NCI-H1092 treated with DMSO at 0.1 percent for 48 hours (cell line): ENCODE results near the gene LRRC27.
"Not testable (repeated sequence)": the region's sequence is repeated elsewhere in the genome, so short reads cannot be mapped to it uniquely, and the experiment has no call there.

ENCODE experiments used
- DNase-seq: peaks from one replicate; lab custom pipeline; 2025; lab: John Stamatoyannopoulos, UW

Gene LRRC27

GRCh38 chr10:132314881-132315280, 17.1 kb upstream of the LRRC27 start:
- DNase-seq = not testable (repeated sequence)

GRCh38 chr10:132316133-132316532, 15.9 kb upstream of the LRRC27 start:
- no peak for DNase-seq

GRCh38 chr10:132317477-132317876, 14.5 kb upstream of the LRRC27 start:
- DNase-seq = not testable (repeated sequence)

- DNase-seq = no peak
Observed at GRCh38 chr10:132319853-132320653, 11.9 kb upstream of the LRRC27 start.

- no peak for DNase-seq
Observed at GRCh38 chr10:132320654-132321469, 11.1 kb upstream of the LRRC27 start.

- no peak for DNase-seq
Observed at GRCh38 chr10:132321726-132322125, 10.3 kb upstream of the LRRC27 start.

GRCh38 chr10:132322586-132323048, 9.4 kb upstream of the LRRC27 start:
- DNase-seq = no peak

GRCh38 chr10:132324186-132324585, 7.8 kb upstream of the LRRC27 start:
- DNase-seq = no peak

GRCh38 chr10:132326344-132326889, 5.6 kb upstream of the LRRC27 start:
- no peak for DNase-seq

- DNase-seq = no peak
Observed at GRCh38 chr10:132326925-132327324, 5.1 kb upstream of the LRRC27 start.

GRCh38 chr10:132328106-132328505, 3.9 kb upstream of the LRRC27 start:
- no peak for DNase-seq

- DNase-seq = no peak
Observed at GRCh38 chr10:132328738-132329137, 3.3 kb upstream of the LRRC27 start.

- DNase-seq = no peak
Observed at GRCh38 chr10:132329565-132330485, 2.2 kb upstream of the LRRC27 start.

- DNase-seq = no peak
Observed at GRCh38 chr10:132330486-132330833, 1.5 kb upstream of the LRRC27 start.

- no peak for DNase-seq
Observed at GRCh38 chr10:132332433-132332754, 401 bp downstream of the LRRC27 start.

- DNase-seq = no peak
Observed at GRCh38 chr10:132333386-132333785, 1.4 kb downstream of the LRRC27 start.

GRCh38 chr10:132334631-132335188, 2.7 kb downstream of the LRRC27 start:
- no peak for DNase-seq

- no peak for DNase-seq
Observed at GRCh38 chr10:132335189-132336063, 3.4 kb downstream of the LRRC27 start.

- DNase-seq = no peak
Observed at GRCh38 chr10:132336064-132336746, 4.2 kb downstream of the LRRC27 start.

GRCh38 chr10:132336919-132337407, 5.0 kb downstream of the LRRC27 start:
- DNase-seq = no peak
